ENCODE results near the gene TDRD9.

DNA sequence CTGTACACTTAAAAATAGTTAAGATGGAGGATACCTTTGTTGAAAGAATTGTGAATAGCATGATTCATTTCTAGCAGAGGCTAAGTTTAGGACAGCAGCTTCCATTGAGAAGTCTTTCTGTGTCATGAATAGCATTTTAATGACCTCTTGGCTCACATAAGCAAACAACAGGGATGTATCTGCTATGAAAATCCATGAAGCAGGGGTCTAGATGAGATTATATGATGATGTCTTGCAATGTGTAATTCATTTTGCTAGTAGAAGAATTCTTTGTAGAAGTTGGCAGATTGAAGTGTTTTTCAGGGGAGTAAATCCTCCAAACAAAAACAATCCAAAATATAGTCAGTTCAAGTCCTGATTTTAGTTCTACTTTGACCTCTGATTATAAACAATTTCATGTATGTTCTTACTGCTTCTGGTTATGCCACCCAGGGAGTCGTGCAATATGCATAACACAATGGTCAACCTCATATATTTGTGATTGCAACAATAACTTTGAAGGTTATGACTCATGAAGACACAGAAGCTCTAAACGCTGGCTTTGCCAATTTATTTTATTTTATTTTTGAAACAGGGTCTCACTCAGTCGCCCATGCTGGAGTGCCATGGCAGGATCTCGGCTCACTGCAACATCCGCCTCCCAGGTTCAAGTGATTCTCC, 21.0 kb downstream of the TDRD9 start:
- TF ChIP-seq, protein P1, sequence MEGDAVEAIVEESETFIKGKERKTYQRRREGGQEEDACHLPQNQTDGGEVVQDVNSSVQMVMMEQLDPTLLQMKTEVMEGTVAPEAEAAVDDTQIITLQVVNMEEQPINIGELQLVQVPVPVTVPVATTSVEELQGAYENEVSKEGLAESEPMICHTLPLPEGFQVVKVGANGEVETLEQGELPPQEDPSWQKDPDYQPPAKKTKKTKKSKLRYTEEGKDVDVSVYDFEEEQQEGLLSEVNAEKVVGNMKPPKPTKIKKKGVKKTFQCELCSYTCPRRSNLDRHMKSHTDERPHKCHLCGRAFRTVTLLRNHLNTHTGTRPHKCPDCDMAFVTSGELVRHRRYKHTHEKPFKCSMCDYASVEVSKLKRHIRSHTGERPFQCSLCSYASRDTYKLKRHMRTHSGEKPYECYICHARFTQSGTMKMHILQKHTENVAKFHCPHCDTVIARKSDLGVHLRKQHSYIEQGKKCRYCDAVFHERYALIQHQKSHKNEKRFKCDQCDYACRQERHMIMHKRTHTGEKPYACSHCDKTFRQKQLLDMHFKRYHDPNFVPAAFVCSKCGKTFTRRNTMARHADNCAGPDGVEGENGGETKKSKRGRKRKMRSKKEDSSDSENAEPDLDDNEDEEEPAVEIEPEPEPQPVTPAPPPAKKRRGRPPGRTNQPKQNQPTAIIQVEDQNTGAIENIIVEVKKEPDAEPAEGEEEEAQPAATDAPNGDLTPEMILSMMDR (IDR thresholded peaks at IDR 0.05; ENCODE audit: poor library complexity): no peak
- no peak for TF ChIP-seq EZH2 (IDR thresholded peaks at IDR 0.05; ENCODE audit: borderline replicate concordance)
- no peak for TF ChIP-seq EZH2phosphoT487 (IDR thresholded peaks at IDR 0.05; ENCODE audit: low read depth, severe bottlenecking, unreplicated experiment)

Measured in hepatocyte (in vitro differentiated cells).